Fibroblast of skin of left biceps (primary cell): ENCODE data around the gene OR5A2.
"Not testable (repeated sequence)": the region's sequence is repeated elsewhere in the genome, so short reads cannot be mapped to it uniquely, and the experiment has no call there.

Experiments used
- DNase-seq, 2 experiments: peaks; one replicate each; pipeline ENCODE4 v3.0.0-alpha.2; 2013; ENCODE audit warnings: low read depth in 2 of 2

The OR5A2 gene, protein sequence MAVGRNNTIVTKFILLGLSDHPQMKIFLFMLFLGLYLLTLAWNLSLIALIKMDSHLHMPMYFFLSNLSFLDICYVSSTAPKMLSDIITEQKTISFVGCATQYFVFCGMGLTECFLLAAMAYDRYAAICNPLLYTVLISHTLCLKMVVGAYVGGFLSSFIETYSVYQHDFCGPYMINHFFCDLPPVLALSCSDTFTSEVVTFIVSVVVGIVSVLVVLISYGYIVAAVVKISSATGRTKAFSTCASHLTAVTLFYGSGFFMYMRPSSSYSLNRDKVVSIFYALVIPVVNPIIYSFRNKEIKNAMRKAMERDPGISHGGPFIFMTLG

DNA sequence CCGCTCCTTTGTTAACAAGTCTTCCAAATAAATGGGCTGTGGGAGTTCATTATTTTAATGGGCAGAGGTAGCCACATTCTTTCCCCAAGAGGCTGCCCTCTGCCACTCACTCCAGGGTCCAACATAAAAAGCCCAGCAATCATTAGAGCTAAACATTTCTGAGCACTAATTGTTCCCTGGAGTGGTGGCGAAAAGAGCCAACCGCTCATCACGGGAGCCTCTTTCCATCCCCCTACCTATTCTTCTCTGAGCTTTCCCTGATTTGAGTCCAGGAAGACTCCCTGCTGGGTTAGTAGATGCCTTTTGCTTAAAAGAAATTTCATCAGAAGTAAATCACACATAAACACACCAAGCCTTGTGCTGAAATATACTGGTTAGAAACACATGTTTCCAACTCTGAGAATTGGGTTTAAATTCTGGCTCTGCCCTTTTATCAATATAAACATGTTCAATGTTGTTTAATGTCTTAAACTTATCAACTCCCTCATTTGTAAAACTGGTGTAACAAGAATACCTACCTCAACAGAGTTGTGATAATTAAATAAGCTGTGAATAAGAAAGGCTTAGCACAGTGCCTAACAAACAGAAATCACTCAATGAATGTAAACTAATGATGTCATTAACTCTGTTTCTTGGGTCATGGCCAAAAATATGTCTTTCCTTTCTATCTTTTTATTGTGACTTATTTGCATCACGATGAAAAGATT is at the start of gene OR5A2:
TSS of gene OR5A2 (minus strand) at position 53 of the 707 bp plus-strand sequence. CDS start 3,460 bp downstream, outside the sequence.
- DNase-seq = no peak

DNA sequence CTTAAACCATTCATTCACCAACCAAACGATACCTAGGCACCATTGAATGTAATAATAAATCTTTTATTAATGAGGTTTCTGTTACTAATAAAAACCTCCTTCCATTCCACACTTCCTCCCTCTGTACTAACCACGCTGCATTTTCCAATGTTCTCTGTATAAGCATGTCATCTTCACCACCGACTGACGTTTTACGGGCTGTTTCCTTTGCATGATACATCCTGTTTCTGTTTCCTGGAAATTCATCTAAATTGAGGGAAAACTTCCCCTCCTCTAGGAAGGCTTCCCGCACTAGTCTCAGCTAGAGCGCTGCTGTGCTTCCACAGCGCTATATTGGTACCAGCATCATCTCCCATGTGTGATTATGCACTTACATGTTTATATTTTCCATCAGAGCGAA is 49.0 kb upstream of the OR5A2 start:
- no peak for DNase-seq

DNA sequence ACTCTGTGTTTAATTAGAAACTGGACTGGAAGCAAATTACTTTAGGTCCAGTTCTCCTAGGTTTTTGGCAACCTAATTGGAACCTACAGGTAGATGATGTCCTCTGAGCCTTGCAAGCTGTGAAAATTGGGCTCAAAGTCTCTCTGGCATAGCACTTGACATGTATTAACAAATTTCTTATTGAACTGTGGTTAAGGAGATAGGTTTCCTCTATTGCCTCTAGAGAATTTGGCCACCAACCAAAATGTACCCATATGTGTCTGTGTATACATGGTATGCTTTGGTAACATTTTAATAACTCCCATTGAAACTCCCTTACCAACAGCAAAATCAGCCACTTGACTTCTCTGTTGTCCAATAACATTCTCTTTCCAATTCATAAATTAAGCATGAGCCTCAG is 46.8 kb upstream of the OR5A2 start, which contains the start of gene OR4D10:
TSS of gene OR4D10 (plus strand) at position 301 of the 400 bp plus-strand sequence. CDS start 4,115 bp downstream, outside the sequence.
- no peak for DNase-seq

DNA sequence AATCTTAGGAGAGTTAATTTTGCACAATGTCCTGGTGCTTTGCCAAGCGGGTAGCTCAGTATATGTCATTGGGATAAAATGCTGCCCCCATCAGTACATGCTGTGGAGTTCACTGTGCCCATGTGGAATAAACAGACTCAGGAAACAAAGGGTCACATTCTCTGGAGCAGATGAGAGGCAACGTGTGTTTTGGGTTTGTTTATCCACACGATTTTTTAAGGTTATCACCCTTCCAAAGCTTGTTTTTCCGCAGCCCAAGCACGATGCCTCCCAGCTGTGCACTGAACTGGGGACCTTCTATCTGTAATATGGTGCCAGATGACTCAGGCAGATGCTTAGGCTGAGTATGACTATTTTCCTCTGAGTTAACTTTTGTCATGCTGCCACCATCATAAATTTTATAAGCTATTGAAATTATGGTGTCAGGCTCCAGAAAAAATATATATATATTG is 37.0 kb upstream of the OR5A2 start:
- DNase-seq = no peak

DNA sequence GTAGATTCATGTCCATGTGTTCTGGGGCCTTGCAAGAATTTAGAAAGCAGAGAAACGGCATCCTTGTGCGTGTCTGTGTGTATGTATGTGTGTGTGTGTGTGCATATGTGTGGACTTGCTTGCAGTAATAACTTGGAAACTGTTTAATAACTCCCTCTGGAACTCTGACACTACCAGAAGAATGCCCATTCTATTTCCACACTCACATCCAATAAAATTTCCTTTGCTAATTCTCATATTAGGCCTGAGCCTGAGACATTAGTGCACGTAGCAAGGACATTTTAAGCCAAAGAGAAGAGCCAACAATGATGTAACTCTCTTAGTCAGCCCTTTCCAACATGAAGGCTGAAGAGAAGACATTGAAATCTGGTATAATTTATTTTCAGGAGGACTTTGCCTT is 33.7 kb upstream of the OR5A2 start:
- DNase-seq = no peak

DNA sequence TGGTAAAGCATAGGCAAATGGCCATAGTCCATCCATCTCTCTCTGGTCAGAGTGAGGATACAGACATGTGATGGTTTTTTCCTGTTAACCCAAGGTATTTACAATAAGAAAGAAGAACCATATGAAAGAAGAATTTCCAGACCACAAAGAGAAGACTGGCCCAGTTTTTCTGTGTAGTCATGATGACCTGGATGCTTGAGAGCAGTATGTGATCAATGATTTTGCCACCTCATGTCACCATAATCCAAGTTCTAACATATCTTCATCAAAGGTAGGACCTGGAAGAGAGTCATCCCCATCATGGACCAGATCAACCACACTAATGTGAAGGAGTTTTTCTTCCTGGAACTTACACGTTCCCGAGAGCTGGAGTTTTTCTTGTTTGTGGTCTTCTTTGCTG is 30.4 kb upstream of the OR5A2 start, which contains the start of gene OR4D6:
TSS of gene OR4D6 (plus strand) at position 301 of the 400 bp plus-strand sequence. CDS start at position 301, 0 bp downstream.
- no peak for DNase-seq

DNA sequence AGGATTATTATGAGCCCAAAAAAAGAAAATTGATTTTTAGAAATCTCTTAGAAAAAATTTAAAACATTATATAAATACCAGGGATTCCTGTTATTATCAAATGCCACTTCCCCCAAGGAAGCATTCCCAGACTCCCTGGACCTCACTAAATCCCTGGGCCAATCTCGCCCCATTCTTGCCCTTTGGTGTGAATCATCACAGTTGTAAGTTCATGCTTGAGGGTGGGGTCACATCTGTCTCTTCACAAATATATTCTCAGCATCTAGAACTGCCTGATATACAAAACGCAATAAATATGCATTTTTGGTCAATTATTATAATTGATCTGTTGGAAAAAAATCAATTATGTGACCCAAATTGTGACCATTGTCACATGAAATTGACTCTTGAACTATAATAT is 22.3 kb upstream of the OR5A2 start:
- DNase-seq = no peak

DNA sequence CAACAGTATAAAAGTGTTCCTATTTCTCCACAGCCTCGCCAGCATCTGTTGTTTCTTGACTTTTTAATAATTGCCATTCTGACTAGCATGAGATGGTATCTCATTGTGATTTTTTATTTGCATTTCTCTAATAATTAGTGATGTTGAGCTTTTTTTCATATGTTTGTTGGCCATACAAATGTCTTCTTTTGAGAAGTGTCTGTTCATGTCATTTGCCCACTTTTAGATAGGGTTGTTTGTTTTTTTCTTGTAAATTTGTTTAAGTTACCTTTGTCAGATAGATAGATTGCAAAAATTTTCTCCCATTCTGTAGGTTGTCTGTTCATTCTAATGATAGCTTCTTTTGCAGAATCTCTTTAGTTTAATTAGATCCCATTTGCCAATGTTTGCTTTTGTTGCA is 19.4 kb upstream of the OR5A2 start:
- DNase-seq = not testable (repeated sequence)

DNA sequence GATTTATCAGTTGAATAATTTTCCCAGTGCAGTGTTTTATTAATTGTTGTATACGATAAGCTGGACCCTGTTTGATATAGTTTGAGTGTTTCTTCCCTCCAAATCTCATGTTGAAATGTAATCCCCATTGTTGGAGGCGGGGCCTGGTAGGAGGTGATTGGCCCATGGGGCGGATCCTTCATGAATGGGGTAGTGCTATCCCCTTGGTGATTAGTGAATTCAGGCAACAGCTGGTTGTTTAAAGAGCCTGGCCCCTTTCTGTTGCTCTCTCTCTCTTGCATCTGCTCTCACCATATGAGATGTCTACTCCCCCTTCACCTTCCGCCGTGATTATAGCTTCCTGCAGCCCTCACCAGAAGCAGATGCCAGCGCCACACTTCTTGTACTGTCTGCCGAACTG is 11.6 kb upstream of the OR5A2 start:
- no peak for DNase-seq

DNA sequence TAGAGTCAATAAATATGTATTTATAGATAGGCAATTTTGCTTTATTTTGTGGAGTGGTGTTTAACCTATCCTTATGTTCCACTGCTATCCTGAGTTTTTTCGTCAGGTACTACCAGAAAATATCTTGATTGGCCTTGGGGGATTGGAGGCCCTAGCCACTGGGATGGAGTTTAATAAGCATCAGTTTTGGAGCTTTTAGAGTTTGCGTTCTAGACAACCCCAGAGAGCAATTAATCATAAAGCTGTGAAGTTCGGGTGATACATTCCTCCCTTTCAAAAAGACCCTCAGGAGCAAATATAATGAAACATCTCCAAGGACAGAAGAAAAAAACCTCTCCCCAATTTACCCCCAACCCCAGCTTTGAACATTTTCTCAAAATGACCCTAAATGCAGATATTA is 10.0 kb upstream of the OR5A2 start, which contains the start of gene OR5A1:
TSS of gene OR5A1 (plus strand) at position 301 of the 400 bp plus-strand sequence. CDS start 6,700 bp downstream, outside the sequence.
- DNase-seq = no peak

DNA sequence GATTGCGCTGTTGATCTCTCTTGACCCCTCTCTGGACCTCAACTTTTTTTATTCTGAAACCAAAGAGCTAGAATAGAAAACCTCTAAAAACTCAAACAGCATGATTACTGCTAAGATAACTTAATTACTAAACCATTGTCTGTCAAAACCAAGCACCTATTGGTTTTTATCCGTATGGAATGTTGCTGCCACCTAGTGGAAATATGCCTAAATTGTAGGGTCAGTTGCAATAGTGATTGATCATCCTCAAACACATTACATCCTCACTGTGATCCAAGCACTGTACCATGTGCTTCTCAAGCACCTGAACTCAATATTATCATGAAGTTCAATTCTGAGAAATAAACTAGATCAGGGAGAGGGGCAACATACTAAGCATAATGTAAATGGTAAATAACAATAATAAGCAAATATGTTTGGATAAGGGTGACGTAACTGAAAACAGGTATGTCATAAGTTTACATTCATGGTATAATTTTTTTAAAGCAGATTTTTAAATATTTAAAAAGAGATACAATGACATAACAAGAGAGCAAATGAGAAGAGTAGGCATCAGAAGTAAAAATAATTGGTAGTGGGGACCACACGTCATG is 3.8 kb upstream of the OR5A2 start:
- DNase-seq = no peak

DNA sequence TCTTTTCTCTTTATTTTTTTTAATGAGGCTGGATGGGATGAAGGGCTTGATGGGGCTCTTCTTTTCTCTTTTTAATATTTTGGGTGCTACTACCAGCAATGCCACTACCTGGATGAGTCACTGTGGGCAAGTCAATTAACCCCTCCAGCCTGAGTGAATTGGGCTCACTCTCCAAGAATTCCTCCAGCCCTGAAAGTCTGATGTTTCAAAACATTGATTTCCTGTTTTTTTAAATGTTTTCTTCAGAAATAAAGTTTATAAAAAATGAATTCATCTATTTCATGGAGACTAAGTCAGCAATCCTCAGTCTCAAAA is 812 bp upstream of the OR5A2 start:
- no peak for DNase-seq

DNA sequence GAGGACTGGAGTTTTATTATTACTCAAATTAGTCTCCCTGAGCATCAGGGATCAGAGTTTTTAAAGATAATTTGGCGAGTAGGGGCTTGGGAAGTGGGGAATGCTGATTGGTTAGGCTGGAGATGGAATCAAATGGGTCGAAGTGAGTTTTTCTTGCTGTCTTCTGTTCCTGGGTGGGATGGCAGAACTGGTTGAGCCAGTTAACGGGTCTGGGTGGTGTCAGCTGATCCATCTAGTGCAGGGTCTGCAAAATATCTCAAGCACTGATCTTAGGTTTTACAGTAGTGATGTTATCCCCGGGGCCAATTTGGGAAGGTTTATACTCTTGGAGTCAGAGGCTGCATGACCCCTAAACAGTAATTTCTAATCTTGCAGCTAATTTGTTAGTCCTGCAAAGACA is 1.1 kb downstream of the OR5A2 start:
- no peak for DNase-seq

DNA sequence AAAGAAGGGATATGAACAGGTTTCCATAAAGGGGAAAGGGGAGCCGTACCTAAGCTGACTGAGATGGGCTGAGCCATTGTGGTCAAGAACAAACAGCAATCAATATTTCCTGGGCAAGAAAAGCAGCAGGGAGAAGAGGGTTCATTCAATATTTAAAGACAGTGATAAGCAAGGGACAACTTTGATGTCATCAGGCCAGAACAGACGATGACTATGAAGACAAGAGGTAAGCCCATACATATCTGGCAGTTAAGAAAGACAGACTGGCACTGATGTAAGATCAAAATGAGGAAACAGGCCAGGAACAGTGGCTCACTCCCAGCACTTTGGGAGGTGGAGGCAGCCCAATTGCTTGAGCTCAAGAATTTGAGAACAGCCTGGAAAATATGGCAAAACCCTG is 2.4 kb downstream of the OR5A2 start:
- DNase-seq = no peak

DNA sequence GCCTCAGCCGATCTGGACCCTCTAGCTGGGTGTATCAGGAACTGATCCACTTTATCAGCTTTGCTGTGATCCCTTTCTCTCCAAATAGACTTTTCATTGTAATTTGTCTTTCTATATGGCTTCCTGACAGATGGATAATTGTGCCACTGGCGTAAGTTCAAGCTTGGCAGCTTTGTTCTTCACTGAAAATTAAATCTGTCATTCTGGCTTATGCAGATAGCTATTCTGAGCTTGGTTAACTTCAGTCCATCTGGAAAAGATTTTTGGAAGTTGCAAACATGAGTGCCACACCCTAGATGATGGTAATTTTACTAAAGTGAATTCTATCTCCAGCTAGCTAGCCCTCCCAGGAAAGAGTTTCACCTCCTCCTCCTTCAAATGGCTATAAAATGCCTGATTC is 8.1 kb downstream of the OR5A2 start:
- no peak for DNase-seq

DNA sequence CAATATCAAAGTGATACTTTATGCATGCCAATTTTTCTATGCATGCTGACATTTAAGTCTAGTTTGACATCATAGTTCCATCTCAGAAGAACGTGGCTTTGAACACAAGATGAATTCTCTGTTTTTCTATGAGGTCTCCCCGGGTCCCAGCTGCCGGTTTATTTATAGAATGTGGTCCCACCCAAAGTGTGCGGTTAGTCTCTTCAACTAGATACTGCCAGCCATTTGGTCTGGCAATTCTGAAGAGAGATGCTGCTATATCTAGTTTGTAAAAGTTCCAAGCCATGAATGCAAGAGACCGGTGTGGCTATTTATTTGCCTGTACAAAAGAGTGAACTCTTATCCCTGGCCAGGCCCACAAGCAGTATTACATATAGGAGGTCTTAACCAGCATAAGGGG is 9.2 kb downstream of the OR5A2 start:
- no peak for DNase-seq

DNA sequence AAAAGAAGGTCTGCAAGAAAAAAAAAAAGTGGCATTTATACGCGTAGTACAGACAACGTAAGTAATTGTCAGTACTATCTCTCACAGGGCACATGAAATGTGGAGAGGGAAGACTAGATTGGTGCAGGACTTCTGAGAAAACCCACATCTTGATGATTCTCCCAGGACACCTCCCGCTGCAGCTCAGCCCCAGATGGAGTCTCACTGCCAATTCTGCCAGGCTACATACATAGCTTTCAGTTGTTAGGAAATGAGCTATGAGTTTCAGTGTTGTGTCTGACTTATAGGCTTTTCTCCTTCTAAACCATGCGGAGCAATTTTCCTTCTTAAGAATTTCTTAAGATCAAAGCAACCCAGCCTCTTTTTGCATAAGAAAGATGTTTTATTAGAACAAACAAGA is 9.6 kb downstream of the OR5A2 start:
- DNase-seq = no peak

DNA sequence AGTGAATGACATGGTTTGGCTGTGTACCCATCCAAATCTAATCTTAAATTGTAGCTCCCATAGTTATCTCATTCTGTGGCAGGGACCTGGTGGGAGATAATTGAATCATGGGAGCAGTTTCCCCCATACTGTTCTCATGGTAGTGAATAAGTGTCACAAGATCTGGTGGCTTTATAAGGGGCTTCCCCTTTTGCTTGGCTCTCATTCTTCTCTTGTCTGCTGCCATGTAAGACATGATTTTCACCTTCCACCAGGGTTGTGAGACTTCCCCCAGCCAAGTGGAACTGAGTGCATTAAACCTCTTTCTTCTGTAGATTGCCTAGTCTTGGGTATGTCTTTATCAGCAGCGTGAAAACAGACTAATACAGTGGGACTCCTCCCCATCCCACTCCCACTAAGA is 11.1 kb downstream of the OR5A2 start:
- no peak for DNase-seq

DNA sequence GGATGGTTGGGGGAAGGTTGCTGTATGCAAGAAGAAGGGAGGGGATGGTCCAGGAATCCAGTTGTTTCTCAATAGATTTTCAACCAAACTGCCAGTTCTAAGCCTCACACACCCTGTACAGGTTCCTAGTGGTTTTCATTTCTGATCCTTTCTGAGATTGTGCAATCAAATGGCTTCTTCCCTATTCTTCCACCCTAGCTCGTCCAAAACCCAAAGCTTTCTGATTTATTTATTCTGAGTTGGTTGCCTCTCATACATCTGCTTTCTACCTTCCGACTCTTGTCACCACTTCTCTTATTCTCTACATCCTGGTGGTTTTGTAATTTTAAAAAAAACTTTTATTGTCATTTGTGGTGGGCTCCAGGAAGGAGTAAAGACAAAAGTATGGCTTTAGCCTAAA is 12.6 kb downstream of the OR5A2 start:
- no peak for DNase-seq

DNA sequence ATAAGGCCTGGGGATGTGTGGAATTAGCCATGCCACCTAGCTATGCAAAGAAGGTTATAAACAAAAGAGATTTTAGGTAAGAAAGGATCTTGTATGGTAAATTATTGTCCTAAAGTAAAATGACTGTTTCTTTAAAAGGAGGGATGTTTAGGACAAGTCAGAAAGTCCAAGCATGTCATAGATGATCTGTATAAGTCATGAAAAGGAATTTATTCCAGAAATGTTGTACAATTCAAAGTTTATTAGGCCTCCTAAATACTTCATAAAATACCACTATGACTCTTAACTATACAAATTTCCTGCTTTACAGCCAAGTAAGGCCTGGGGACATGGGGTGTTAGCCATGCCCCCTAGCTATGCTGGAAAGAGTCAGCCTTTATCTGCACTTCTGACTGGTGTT is 22.7 kb downstream of the OR5A2 start:
- DNase-seq = no peak

DNA sequence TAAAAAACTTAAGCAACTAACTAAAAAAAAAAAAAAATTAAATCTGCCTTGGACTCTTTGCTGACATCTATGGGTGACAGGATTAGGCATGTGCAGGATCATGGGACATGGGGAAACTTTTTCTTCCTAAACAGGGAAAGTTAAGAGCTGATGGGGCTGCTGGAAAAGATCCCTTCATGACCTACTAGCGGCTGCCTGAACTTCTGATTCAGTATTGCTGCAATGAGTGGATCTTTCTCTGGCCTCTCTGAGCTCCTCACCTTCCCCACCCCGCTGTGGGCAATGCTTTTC is 25.0 kb downstream of the OR5A2 start:
- DNase-seq = no peak

DNA sequence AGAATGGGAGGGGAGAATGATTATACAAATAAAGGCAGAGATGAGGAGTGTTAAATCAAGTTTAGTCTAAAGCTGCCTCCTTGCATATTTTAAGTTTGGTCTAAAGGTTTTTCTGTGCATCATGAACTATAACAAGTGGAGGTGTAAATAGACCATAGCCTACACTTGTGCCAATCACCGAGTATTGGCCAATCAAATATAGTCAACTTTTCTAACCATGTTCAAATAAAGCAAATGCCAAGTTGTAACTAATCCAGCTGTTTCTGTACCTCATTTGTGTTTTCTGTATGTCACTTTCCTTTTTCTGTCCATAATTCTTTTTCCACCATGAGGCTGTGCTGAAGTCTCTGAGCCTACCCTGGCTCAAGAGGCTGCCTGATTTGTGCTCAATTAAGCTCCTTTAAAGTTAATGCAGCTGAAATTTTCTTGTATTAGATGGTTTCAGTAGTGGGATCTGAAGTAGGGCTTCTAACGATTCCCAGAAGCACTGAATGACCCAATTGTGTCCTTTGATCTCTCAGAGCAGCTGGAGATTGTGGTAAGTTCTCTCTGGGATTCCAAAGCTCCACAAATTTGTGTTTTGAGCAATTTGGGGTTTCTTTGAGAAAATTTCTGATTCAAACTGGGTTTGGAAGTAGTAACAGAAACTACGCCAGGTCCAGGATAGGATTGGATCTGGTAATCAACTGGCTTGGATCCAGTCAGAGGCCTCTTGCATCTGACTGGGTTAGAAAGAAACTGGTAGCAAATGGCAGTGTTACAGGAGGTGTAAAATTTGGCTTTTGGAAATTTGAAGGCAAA is 25.6 kb downstream of the OR5A2 start:
- no peak for DNase-seq
